BJ (cell line): ENCODE results near the gene HIP1. TPM values are rescaled to one million over a fixed set of nuclear protein-coding genes. Genes with fewer than 3 reads are reported as not detected.

Experiments used
- CTCF ChIA-PET: fragments of 350-600 bp; formaldehyde crosslinking; extraction: SDS; loops from one replicate; lab custom pipeline; 2021; ENCODE audit warnings: antibody characterized with exemption, inconsistent platforms; lab: Yijun Ruan, JAX
- POLR2A ChIA-PET: fragments of 300-600 bp; sonication (Branson Sonifier 250); formaldehyde crosslinking; extraction: SDS; loops from one replicate; lab custom pipeline; 2021; ENCODE audit warnings: antibody characterized with exemption; lab: Charles Lee
- DNase-seq: peaks from one replicate; pipeline ENCODE4 v3.0.0-alpha.2; 2011; ENCODE audit warnings: low read depth
- H3K27me3 ChIP-seq: 2 replicates; pipeline ENCODE4 v1.6.0; 2011; ENCODE audit warnings: low read length; ENCODE audit not compliant: control insufficient read depth, insufficient read depth
- H3K36me3 ChIP-seq: 2 replicates; pipeline ENCODE4 v1.5.1; 2011; ENCODE audit warnings: low read length; ENCODE audit not compliant: control insufficient read depth, insufficient read depth
- H3K4me3 ChIP-seq: 2 replicates; pipeline ENCODE4 v1.5.1; 2011; ENCODE audit warnings: low read depth, mild to moderate bottlenecking, control low read depth, low read length
- CTCF ChIP-seq: IDR thresholded peaks from 2 replicates; pipeline ENCODE4 v1.5.1; 2011; ENCODE audit warnings: low read depth, mild to moderate bottlenecking, control low read depth, inconsistent platforms, low read length, moderate library complexity; ENCODE audit not compliant: insufficient read depth
- polyA plus RNA-seq: library from polyadenylated mRNA; depleted of rRNA; stranded (reverse); fragments of >200 nt; gene quantifications from 2 replicates; pipeline ENCODE4 v1.2.3, GENCODE V29; 2011

The HIP1 gene
- polyA plus RNA-seq, 1 experiment: 7.5 TPM

DNA sequence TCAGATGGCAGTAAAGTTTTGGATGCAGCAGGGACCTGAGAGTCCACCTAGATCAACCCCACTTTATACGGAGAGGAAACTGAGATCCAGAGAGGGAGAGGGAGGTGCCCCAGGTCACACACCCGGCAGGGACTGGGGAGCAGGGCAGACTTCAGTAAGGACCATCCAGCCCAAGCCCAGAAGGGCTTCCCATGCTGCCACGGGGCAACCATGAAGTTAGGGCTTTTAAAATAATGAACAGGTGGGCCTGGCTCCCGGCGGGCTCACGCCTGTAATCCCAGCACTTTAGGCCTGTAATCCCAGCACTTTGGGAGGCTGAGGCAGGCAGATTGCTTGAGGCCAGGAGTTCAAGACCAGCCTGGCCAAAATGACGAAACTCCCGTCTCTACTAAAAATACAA lies 98.5 kb downstream of the HIP1 start:
- CTCF ChIA-PET: no interaction called here

DNA sequence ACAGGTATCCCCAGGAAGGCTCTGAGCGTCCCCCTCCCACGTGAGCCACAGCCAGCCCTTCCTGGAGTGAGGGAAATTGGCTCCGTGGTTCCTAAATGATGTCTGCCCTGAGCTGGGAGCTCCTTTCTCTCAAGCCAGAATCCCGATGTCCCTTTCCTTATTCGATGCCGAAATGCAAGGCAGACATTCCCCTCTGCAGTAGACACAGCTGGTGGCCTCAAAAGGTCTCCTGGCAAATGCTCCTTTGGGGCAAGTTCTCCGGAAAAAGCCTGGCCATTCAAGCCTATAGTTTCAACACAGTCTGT lies 98.9 kb downstream of the HIP1 start:
- ChIA-PET POLR2A (interaction anchor here (0.6 kb wide), 1 partner anchor 9 kb away, joined by 3 read pairs; no protein-coding TSS in a partner anchor), CTCF (no interaction called here)
- DNase-seq: no peak
- H3K36me3 ChIP-seq: no peaks in the 10 kb centered on the region
- no peaks in the 10 kb centered on the region for H3K27me3 ChIP-seq
- peak overlapping the region; percentile 53 for H3K4me3 ChIP-seq
- no peak for TF ChIP-seq CTCF

More for the DNA sequence above, 98.5 kb downstream of the HIP1 start:
- POLR2A ChIA-PET: no interaction called here
- no peak for TF ChIP-seq CTCF
- Histone ChIP-seq H3K27me3 (no peaks in the 10 kb centered on the region), H3K4me3 (no peak overlapping the region), H3K36me3 (no peaks in the 10 kb centered on the region)
- DNase-seq: no peak

GRCh38 chr7:75639071-75639885 lies 99.5 kb downstream of the HIP1 start:
- H3K27me3 ChIP-seq: no peaks in the 10 kb centered on the region

GRCh38 chr7:75638594-75639070 lies 100.1 kb downstream of the HIP1 start:
- TF ChIP-seq CTCF: no peak
- Histone ChIP-seq H3K27me3 (no peaks in the 10 kb centered on the region), H3K4me3 (peak overlapping the region; percentile 53), H3K36me3 (no peaks in the 10 kb centered on the region)
- DNase-seq: no peak
- ChIA-PET CTCF (no interaction called here), POLR2A (interaction anchor here (0.6 kb wide), 1 partner anchor 17 kb away, joined by 3 read pairs; no protein-coding TSS in a partner anchor)

More at GRCh38 chr7:75639071-75639885, 99.5 kb downstream of the HIP1 start:
- Histone ChIP-seq H3K36me3 (no peaks in the 10 kb centered on the region), H3K4me3 (peak overlapping the region; percentile 53)
- ChIA-PET CTCF (no interaction called here), POLR2A (interaction anchor here (0.6 kb wide), 2 partner anchors 9 to 17 kb away, joined by 3 read pairs; no protein-coding TSS in a partner anchor)
- no peak for TF ChIP-seq CTCF
- DNase-seq: no peak

GRCh38 chr7:75637854-75638593 lies 100.7 kb downstream of the HIP1 start:
- no peak for DNase-seq
- Histone ChIP-seq H3K4me3 (peak overlapping the region; percentile 53), H3K27me3 (no peaks in the 10 kb centered on the region), H3K36me3 (no peaks in the 10 kb centered on the region)
- POLR2A ChIA-PET: no interaction called here
- TF ChIP-seq CTCF: no peak
- CTCF ChIA-PET: no interaction called here
